ENCODE measurements around the gene GIMAP5. TPM values are rescaled to one million over a fixed set of nuclear protein-coding genes. Genes with fewer than 3 reads are reported as not detected.

Gene GIMAP5
- total and polyA plus RNA-seq, 10 of the 15 experiments (the other 5 are each of a cell fraction or from before 2014, with no cell fraction given), result 3.7 to 9.1 (median 6.7) TPM

- no peak for TF ChIP-seq E2F8 (IDR thresholded peaks at IDR 0.05; ENCODE audit: low read depth, partially characterized antibody)
- TF ChIP-seq IRF4 (IDR thresholded peaks at IDR 0.05; ENCODE audit: low read depth, low read length), result no peak
- no peak for TF ChIP-seq CREB1 (IDR thresholded peaks at IDR 0.05; ENCODE audit: low read depth)
- no peak for TF ChIP-seq SIN3A (IDR thresholded peaks at IDR 0.05; ENCODE audit: low read depth, low read length)
- no peak for TF ChIP-seq RELA (IDR thresholded peaks at IDR 0.05; ENCODE audit: borderline replicate concordance, partially characterized antibody)
- TF ChIP-seq MLLT1 (IDR thresholded peaks at IDR 0.05), result peak; percentile 75
- no peak for TF ChIP-seq FOXK2 (IDR thresholded peaks at IDR 0.05)
- TF ChIP-seq ATF3 (IDR thresholded peaks at IDR 0.05; ENCODE audit: borderline replicate concordance, extremely low read depth, low read depth, low read length), result no peak
- TF ChIP-seq BHLHE40 (IDR thresholded peaks at IDR 0.05; ENCODE audit: borderline replicate concordance in 1 of 2, low read depth in 2 of 2, low read length in 1 of 2), result peak in 1 of 2 experiments; percentile 56; a peak in 2 of 4 replicates
- TF ChIP-seq STAT3 (IDR thresholded peaks at IDR 0.05; ENCODE audit: low read depth, low read length), result no peak
- no peak for TF ChIP-seq PBX3 (IDR thresholded peaks at IDR 0.05; ENCODE audit: insufficient replicate concordance, low read depth, low read length)
- TF ChIP-seq ZZZ3 (IDR thresholded peaks at IDR 0.05; ENCODE audit: control insufficient read depth, insufficient read length, low read depth), result no peak
- no peak for TF ChIP-seq SMAD5 (IDR thresholded peaks at IDR 0.05; ENCODE audit: low read depth)
- no peak for TF ChIP-seq EP300 (IDR thresholded peaks at IDR 0.05; ENCODE audit: borderline replicate concordance in 1 of 2, control insufficient read depth in 1 of 2, low read depth in 2 of 2, low read length in 2 of 2)
- TF ChIP-seq BCLAF1 (IDR thresholded peaks at IDR 0.05), result no peak
- TF ChIP-seq NBN (IDR thresholded peaks at IDR 0.05), result peak; percentile 73
- no peak; a peak in 1 of 4 replicates for TF ChIP-seq IKZF2 (IDR thresholded peaks at IDR 0.05)
Measured at GRCh38 chr7:150784120-150784736, 47.0 kb downstream of the GIMAP5 start (continued).
